HG03060 (cell line): ENCODE results near the gene BAZ1A.
"Not testable (repeated sequence)": the region's sequence is repeated elsewhere in the genome, so short reads cannot be mapped to it uniquely, and the experiment has no call there.

Experiments used
- ATAC-seq: cut with Tn5 transposase; IDR thresholded peaks from one replicate; pipeline ENCODE4 v1.9.1; 2021; ENCODE audit warnings: low read depth, moderate number of reproducible peaks; ENCODE audit not compliant: unreplicated experiment

The BAZ1A gene

GRCh38 chr14:34857689-34858449 lies 17.3 kb downstream of the BAZ1A start:
- ATAC-seq, result no peak

- ATAC-seq, result no peak
These were observed 22.1 kb downstream of the BAZ1A start for GRCh38 chr14:34853041-34853440.

GRCh38 chr14:34851395-34851794 lies 23.8 kb downstream of the BAZ1A start:
- ATAC-seq, result no peak

- no peak for ATAC-seq
These were observed 29.3 kb downstream of the BAZ1A start for GRCh38 chr14:34845869-34846268.

GRCh38 chr14:34843011-34843554 lies 32.1 kb downstream of the BAZ1A start:
- no peak for ATAC-seq

GRCh38 chr14:34837801-34838322 lies 37.3 kb downstream of the BAZ1A start:
- ATAC-seq, result no peak

- no peak for ATAC-seq
These were observed 39.8 kb downstream of the BAZ1A start for GRCh38 chr14:34835312-34835711.

- ATAC-seq, result no peak
These were observed 41.3 kb downstream of the BAZ1A start for GRCh38 chr14:34833549-34834523.

GRCh38 chr14:34826661-34827060 lies 48.5 kb downstream of the BAZ1A start:
- no peak for ATAC-seq

- no peak for ATAC-seq
These were observed 50.3 kb downstream of the BAZ1A start for GRCh38 chr14:34824826-34825225.

- ATAC-seq, result no peak
These were observed 50.9 kb downstream of the BAZ1A start for GRCh38 chr14:34824256-34824655.

- ATAC-seq, result no peak
These were observed 57.4 kb downstream of the BAZ1A start for GRCh38 chr14:34817768-34818167.

- no peak for ATAC-seq
These were observed 65.1 kb downstream of the BAZ1A start for GRCh38 chr14:34810028-34810427.

GRCh38 chr14:34806257-34806656 lies 68.9 kb downstream of the BAZ1A start:
- ATAC-seq, result no peak

GRCh38 chr14:34804933-34805332 lies 70.2 kb downstream of the BAZ1A start:
- ATAC-seq, result no peak

GRCh38 chr14:34798861-34799260 lies 76.3 kb downstream of the BAZ1A start:
- not testable (repeated sequence) for ATAC-seq

- no peak for ATAC-seq
These were observed 77.2 kb downstream of the BAZ1A start for GRCh38 chr14:34797747-34798583.

GRCh38 chr14:34796902-34797301 lies 78.3 kb downstream of the BAZ1A start:
- ATAC-seq, result no peak

- ATAC-seq, result no peak
These were observed 80.2 kb downstream of the BAZ1A start for GRCh38 chr14:34794941-34795340.

- ATAC-seq, result no peak
These were observed 80.9 kb downstream of the BAZ1A start for GRCh38 chr14:34794217-34794616.
